Neural cell (in vitro differentiated cells): ENCODE results near the gene CD151. TPM values are rescaled to one million over a fixed set of nuclear protein-coding genes. Genes with fewer than 3 reads are reported as not detected.

ENCODE experiments used
- H2AFZ ChIP-seq: fragments of 200-600, 300-800 bp; sonication (generic), shearing (Covaris generic); 2 replicates; pipeline ENCODE4 v1.6.0; 2014; ENCODE audit warnings: low read depth, mild to moderate bottlenecking, antibody characterized with exemption, low read length, moderate library complexity
- H3F3A ChIP-seq: fragments of 200-600 bp; shearing (Covaris generic); 2 replicates; pipeline ENCODE4 v1.6.1; 2016; ENCODE audit warnings: mild to moderate bottlenecking, moderate library complexity, mixed read lengths, antibody characterized with exemption, low read length; ENCODE audit not compliant: insufficient read depth, poor library complexity, severe bottlenecking
- H3K27ac ChIP-seq: fragments of 200-600, 300-800 bp; sonication (generic), shearing (Covaris generic); 2 replicates; pipeline ENCODE4 v1.5.1; 2014; ENCODE audit warnings: mild to moderate bottlenecking, low read length, moderate library complexity
- H3K27me3 ChIP-seq: fragments of 300-800, 200-600 bp; sonication (generic), shearing (Covaris generic); 2 replicates; pipeline ENCODE4 v1.6.0; 2014; ENCODE audit warnings: mild to moderate bottlenecking, low read depth, low read length, moderate library complexity; ENCODE audit not compliant: insufficient read depth
- H3K36me3 ChIP-seq: fragments of 300-800, 200-600 bp; sonication (generic), shearing (Covaris generic); 2 replicates; pipeline ENCODE4 v1.5.1; 2014; ENCODE audit warnings: mild to moderate bottlenecking, antibody characterized with exemption, low read length, moderate library complexity; ENCODE audit not compliant: insufficient read depth
- H3K4me2 ChIP-seq: fragments of 300-800, 200-600 bp; sonication (generic), shearing (Covaris generic); 2 replicates; pipeline ENCODE4 v1.6.0; 2014; ENCODE audit warnings: mild to moderate bottlenecking, low read length
- H3K4me3 ChIP-seq: fragments of 300-800, 200-600 bp; sonication (generic), shearing (Covaris generic); 2 replicates; pipeline ENCODE4 v1.5.1; 2014; ENCODE audit warnings: mild to moderate bottlenecking, low read length, moderate library complexity
- H3K79me2 ChIP-seq: fragments of 200-600 bp; shearing (Covaris generic); replicated peaks from 2 replicates; pipeline ENCODE4 v1.6.0; 2014; ENCODE audit warnings: mild to moderate bottlenecking, low read length, moderate library complexity; ENCODE audit not compliant: insufficient read depth
- H3K9ac ChIP-seq: fragments of 300-800, 200-600 bp; sonication (generic), shearing (Covaris generic); 2 replicates; pipeline ENCODE4 v1.6.1; 2016; ENCODE audit warnings: mild to moderate bottlenecking, low read length, mixed read lengths
- H3K9me2 ChIP-seq: fragments of 200-600 bp; shearing (Covaris generic); 2 replicates; pipeline ENCODE4 v1.6.1; 2016; ENCODE audit warnings: mild to moderate bottlenecking, low read length, mixed read lengths; ENCODE audit not compliant: insufficient read depth
- H3K9me3 ChIP-seq: fragments of 200-600, 300-800 bp; sonication (generic), shearing (Covaris generic); 2 replicates; pipeline ENCODE4 v1.6.1; 2016; ENCODE audit warnings: mild to moderate bottlenecking, mixed run types, low read length, moderate library complexity, mixed read lengths
- H4K20me1 ChIP-seq: fragments of 200-600 bp; shearing (Covaris generic); 2 replicates; pipeline ENCODE4 v1.6.1; 2016; ENCODE audit warnings: mild to moderate bottlenecking, mixed run types; ENCODE audit not compliant: insufficient read depth
- CTCF ChIP-seq: fragments of 450-650 bp; IDR thresholded peaks from 2 replicates; pipeline ENCODE4 v1.5.1; 2014; ENCODE audit warnings: antibody characterized with exemption, mild to moderate bottlenecking, moderate library complexity; ENCODE audit not compliant: poor library complexity, severe bottlenecking
- EP300 ChIP-seq: fragments of 450-650 bp; conservative IDR thresholded peaks from 2 replicates; pipeline ENCODE4 v1.6.1; 2014; ENCODE audit warnings: antibody characterized with exemption, mild to moderate bottlenecking, moderate library complexity; ENCODE audit not compliant: poor library complexity, severe bottlenecking
- EZH2 ChIP-seq: fragments of 200-600, 300-800 bp; shearing (Covaris generic), sonication (generic); IDR thresholded peaks from 2 replicates; pipeline ENCODE4 v1.6.1; 2014; ENCODE audit warnings: antibody characterized with exemption, low read length, borderline replicate concordance, mild to moderate bottlenecking; ENCODE audit not compliant: insufficient read depth, poor library complexity, severe bottlenecking
- MXI1 ChIP-seq: fragments of 450-650 bp; conservative IDR thresholded peaks from 2 replicates; pipeline ENCODE4 v1.6.1; 2014; ENCODE audit warnings: antibody characterized with exemption, mild to moderate bottlenecking; ENCODE audit not compliant: poor library complexity, severe bottlenecking
- POLR2AphosphoS5 ChIP-seq: IDR thresholded peaks from 2 replicates; pipeline ENCODE4 v1.6.1; 2012
- RAD21 ChIP-seq: fragments of 450-650 bp; conservative IDR thresholded peaks from 2 replicates; pipeline ENCODE4 v1.6.1; 2014; ENCODE audit warnings: antibody characterized with exemption, mild to moderate bottlenecking, moderate library complexity
- REST ChIP-seq: IDR thresholded peaks from 2 replicates; pipeline ENCODE4 v1.6.1; 2012; ENCODE audit warnings: borderline replicate concordance
- SMC3 ChIP-seq: fragments of 450-650 bp; conservative IDR thresholded peaks from 2 replicates; pipeline ENCODE4 v1.6.1; 2014; ENCODE audit warnings: antibody characterized with exemption, mild to moderate bottlenecking, moderate library complexity; ENCODE audit not compliant: poor library complexity
- TAF1 ChIP-seq: IDR thresholded peaks from 2 replicates; pipeline ENCODE4 v1.6.1; 2012; ENCODE audit warnings: low read depth
- polyA plus RNA-seq: library from polyadenylated mRNA; depleted of rRNA; stranded (reverse); fragments of >200 nt; gene quantifications from 2 replicates; pipeline ENCODE4 v1.2.3, GENCODE V29; 2014

The CD151 gene
- polyA plus RNA-seq, 1 donor from 2014 or later, result 70.8 TPM

- no peaks in the 10 kb centered on the region for H3K79me2 ChIP-seq
- no peak overlapping the region for H3K27ac ChIP-seq
- H3K9me2 ChIP-seq, result no peaks in the 10 kb centered on the region
- H3K9ac ChIP-seq, result no peak overlapping the region
- no peak overlapping the region for H3K4me3 ChIP-seq
- H3K9me3 ChIP-seq, result no peaks in the 10 kb centered on the region
- no peaks in the 10 kb centered on the region for H4K20me1 ChIP-seq
- no peaks in the 10 kb centered on the region for H3F3A ChIP-seq
- no peak for TF ChIP-seq EP300
- no peak for TF ChIP-seq EZH2
- no peak for TF ChIP-seq CTCF
- no peak for TF ChIP-seq POLR2AphosphoS5
- TF ChIP-seq MXI1, result no peak
- no peak for TF ChIP-seq TAF1
- TF ChIP-seq RAD21, result no peak
- TF ChIP-seq REST, result no peak
- no peak for TF ChIP-seq SMC3
- no peak overlapping the region for H3K4me2 ChIP-seq
- H3K27me3 ChIP-seq, result peaks cover 16% of the 10 kb centered on the region
- H3K36me3 ChIP-seq, result no peaks in the 10 kb centered on the region
- H2AFZ ChIP-seq, result no peak overlapping the region
These were observed 1.9 kb downstream of the CD151 start for GRCh38 chr11:834371-835316.

GRCh38 chr11:836274-836673 lies 3.5 kb downstream of the CD151 start:
- Histone ChIP-seq H3K36me3 (no peaks in the 10 kb centered on the region), H3K9me3 (no peaks in the 10 kb centered on the region), H3K4me2 (no peak overlapping the region), H3K9me2 (no peaks in the 10 kb centered on the region), H3F3A (no peaks in the 10 kb centered on the region), H3K9ac (no peak overlapping the region), H2AFZ (no peak overlapping the region), H4K20me1 (no peaks in the 10 kb centered on the region), H3K79me2 (peaks cover 2% of the 10 kb centered on the region), H3K27me3 (peaks cover 1% of the 10 kb centered on the region), H3K4me3 (no peak overlapping the region), H3K27ac (no peak overlapping the region)
- no peak for TF ChIP-seq POLR2AphosphoS5
- TF ChIP-seq EP300, result no peak
- TF ChIP-seq EZH2, result no peak
